Mucosa of rectum (tissue), 2 donors: Measurements from ENCODE around the gene PM20D2.

Experiments
- H3K27ac ChIP-seq, 2 donors: one replicate each; pipeline ENCODE4 v1.7.0; 2013; ENCODE audit warnings: inconsistent platforms in 2 of 2, low read depth in 2 of 2, low read length in 2 of 2
- H3K27me3 ChIP-seq, 2 donors: one replicate each; pipeline ENCODE4 v1.7.0; 2013; ENCODE audit warnings: low read length in 2 of 2; ENCODE audit not compliant: control insufficient read depth in 2 of 2, insufficient read depth in 2 of 2
- H3K36me3 ChIP-seq, 2 donors: one replicate each; pipeline ENCODE4 v1.7.0; 2013; ENCODE audit warnings: low read length in 2 of 2; ENCODE audit not compliant: control insufficient read depth in 2 of 2, insufficient read depth in 2 of 2
- H3K4me1 ChIP-seq, 2 donors: one replicate each; pipeline ENCODE4 v1.7.0; 2013; ENCODE audit warnings: low read length in 2 of 2, mild to moderate bottlenecking in 1 of 2; ENCODE audit not compliant: control insufficient read depth in 2 of 2, insufficient read depth in 2 of 2
- H3K4me3 ChIP-seq, 2 donors: one replicate each; pipeline ENCODE4 v1.7.0; 2013; ENCODE audit warnings: low read length in 2 of 2
- H3K9ac ChIP-seq, 2 donors: one replicate each; pipeline ENCODE4 v1.7.0; 2013; ENCODE audit warnings: low read length in 2 of 2, low read depth in 1 of 2, mild to moderate bottlenecking in 1 of 2
- H3K9me3 ChIP-seq, 2 donors: one replicate each; pipeline ENCODE4 v1.7.0; 2013; ENCODE audit warnings: low read length in 2 of 2; ENCODE audit not compliant: control insufficient read depth in 2 of 2
- donor health status: healthy.
- donor health status: Normal muscosa, but diverticular disease.

Gene PM20D2

DNA sequence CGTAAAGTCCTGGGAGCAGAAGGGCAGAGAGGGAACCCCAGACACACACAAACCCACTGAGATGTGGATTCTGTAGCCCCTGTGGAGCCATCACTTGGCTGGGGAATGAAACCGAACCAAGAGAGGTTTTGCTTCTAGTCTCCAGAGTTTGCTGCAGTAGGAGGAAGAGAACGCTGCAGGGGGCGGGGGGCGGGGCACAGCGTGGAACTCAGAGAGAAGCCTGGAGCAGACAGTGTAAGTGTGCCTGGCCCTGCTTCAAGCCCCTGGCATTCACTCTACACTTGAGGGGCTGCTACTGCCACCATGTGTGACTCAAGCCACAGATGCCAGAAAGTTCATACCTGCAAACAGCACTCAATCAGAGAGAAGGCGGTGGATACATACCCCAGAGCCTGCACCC is 52.4 kb downstream of the PM20D2 start:
- Histone ChIP-seq H3K4me1 (no peaks in the 10 kb centered on the region), H3K27ac (no peak overlapping the region), H3K4me3 (no peak overlapping the region), H3K9ac (no peak overlapping the region), H3K36me3 (no peaks in the 10 kb centered on the region), H3K27me3 (no peaks in the 10 kb centered on the region), H3K9me3 (peaks cover 0 to 4% of the 10 kb centered on the region in 2 donors)

DNA sequence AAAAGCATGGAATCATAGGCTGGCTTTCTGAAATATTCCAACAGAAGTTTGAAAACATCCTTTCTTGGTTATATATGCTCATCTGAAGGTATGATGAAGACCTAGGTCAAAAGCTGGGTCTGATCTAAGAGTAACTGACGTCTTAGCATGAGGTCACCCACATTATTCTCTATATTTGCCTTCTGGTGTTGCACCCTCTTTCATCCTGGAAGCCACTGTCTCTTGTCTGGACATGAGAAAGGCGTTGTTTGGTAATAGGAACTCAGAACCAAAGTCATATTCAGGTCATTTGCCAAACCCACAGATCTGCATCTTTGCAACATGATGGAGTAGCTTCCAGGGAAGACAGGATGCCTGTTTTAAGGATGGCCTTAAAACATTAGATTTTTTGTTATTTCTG is 53.7 kb downstream of the PM20D2 start:
- H3K36me3 ChIP-seq: no peaks in the 10 kb centered on the region
- H3K27ac ChIP-seq: no peak overlapping the region
- no peak overlapping the region for H3K4me3 ChIP-seq
- no peaks in the 10 kb centered on the region for H3K4me1 ChIP-seq
- H3K27me3 ChIP-seq: no peaks in the 10 kb centered on the region
- no peak overlapping the region for H3K9ac ChIP-seq
- peaks cover 0 to 4% of the 10 kb centered on the region in 2 donors for H3K9me3 ChIP-seq

DNA sequence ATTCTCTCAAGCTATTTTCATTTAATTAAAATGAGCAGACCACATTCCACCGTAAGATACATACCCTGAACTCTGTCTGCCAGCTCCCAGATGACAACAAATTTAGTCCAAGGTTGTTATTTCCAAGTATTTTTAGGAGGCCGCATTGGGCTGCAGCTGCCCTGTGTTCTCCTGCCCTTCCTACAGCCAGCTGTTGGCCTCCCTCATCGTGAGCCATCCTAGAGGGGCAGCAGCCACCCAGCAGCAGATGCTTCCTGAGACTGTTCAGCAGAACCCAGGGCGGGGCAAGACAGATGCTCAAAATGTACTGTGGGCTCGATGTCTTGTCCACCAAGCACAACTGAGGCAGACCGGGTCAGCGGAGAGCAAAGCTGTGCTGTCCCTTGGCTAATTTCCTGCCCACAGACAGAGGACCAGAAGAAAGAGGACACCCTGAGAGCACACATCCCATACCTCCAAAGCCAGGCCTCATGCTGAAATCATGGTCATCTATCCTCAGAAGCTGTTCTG is 54.9 kb downstream of the PM20D2 start:
- Histone ChIP-seq H3K9ac (no peak overlapping the region), H3K27ac (no peak overlapping the region), H3K4me1 (no peaks in the 10 kb centered on the region), H3K9me3 (peaks cover 0 to under 1% of the 10 kb centered on the region in 2 donors), H3K4me3 (no peak overlapping the region), H3K27me3 (no peaks in the 10 kb centered on the region), H3K36me3 (no peaks in the 10 kb centered on the region)

DNA sequence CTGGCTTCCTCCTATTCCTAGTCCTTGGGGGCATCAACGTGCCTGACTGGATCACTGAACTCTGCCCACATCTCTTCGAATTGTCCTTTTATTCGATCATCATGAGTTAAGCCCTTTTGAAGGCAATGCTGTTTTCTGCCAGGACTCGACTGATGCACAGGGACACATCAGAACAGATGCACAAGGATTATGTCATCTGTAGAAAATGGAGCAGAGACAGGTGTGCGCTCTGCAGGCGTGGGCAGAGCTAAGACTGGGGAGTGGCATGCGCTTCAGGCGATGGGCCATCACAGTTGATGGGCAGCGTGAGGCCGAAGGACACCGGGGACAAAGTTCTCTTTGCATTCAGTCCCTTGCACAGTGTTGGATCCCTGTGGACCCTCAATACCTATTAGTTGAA is 58.2 kb downstream of the PM20D2 start:
- Histone ChIP-seq H3K27me3 (no peaks in the 10 kb centered on the region), H3K9ac (no peak overlapping the region), H3K27ac (no peak overlapping the region)

DNA sequence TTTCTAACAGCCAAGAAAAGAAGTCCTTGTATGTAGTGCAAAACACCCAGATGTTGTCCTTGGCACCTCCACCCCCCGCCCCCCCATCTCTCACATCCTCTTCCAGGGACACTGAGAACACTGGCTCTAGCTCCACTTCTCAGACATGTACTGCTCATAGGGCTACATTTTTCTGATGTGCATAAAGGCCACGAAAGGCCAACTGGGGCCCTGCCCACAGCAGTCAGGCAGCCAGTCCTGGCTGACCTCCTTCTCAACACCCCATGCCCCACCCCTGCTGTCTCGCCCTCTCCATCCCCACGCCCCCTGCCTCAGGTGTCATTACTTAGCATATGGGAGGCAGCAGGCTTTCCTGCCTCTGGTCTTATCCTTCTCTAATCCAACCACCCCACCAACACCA is 60.0 kb downstream of the PM20D2 start:
- no peaks in the 10 kb centered on the region for H3K9me3 ChIP-seq
- no peak overlapping the region for H3K27ac ChIP-seq
- H3K36me3 ChIP-seq: no peaks in the 10 kb centered on the region

More for the DNA sequence above, 58.2 kb downstream of the PM20D2 start:
- no peaks in the 10 kb centered on the region for H3K36me3 ChIP-seq
- no peak overlapping the region for H3K4me3 ChIP-seq
- H3K4me1 ChIP-seq: no peaks in the 10 kb centered on the region
- no peaks in the 10 kb centered on the region for H3K9me3 ChIP-seq

DNA sequence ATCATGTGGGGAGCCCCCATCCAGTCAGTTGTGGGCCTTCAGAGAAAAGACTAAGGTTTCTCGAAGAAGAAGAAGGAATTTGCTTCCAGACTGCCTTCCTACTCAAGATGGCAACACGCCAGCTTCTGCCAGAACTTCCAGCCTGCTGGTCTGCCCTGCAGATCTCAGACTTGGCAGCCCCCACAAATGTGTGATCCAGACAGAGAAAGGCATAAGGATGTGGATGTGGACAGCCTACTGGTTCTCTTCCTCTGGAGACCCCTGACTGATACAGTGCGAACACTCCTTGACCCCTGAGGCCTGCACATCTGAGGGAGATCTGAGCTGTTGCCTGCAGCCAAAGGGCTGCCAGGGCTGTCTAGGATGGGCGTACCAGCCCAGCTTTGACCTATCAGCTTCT is 62.7 kb downstream of the PM20D2 start:
- H3K9ac ChIP-seq: no peak overlapping the region
- H3K36me3 ChIP-seq: no peaks in the 10 kb centered on the region
- H3K27me3 ChIP-seq: no peaks in the 10 kb centered on the region
- no peak overlapping the region for H3K27ac ChIP-seq
- H3K4me1 ChIP-seq: no peaks in the 10 kb centered on the region
- no peak overlapping the region for H3K4me3 ChIP-seq
- H3K9me3 ChIP-seq: no peaks in the 10 kb centered on the region

More for the DNA sequence above, 60.0 kb downstream of the PM20D2 start:
- Histone ChIP-seq H3K4me3 (no peak overlapping the region), H3K27me3 (no peaks in the 10 kb centered on the region), H3K4me1 (no peaks in the 10 kb centered on the region), H3K9ac (no peak overlapping the region)

DNA sequence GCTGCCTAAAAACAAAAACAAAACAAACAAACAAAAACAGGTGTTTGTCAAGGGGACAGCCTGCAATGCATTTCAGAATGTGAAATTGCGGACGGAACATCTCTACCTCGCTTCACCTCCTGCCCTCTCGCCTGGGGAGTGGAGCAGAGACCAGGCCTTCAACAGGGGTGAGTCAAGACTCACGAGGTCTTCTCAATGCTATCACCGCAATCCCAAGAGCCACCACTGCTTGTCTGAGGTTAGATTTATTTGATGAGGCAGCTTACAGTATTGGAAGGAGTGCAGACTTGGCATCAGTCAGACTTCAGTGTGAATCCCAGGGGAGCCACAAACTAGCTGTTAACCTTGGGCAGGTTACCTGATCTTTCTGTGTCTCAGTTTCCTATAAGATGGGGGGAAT is 63.6 kb downstream of the PM20D2 start:
- Histone ChIP-seq H3K27ac (no peak overlapping the region), H3K9me3 (no peaks in the 10 kb centered on the region), H3K27me3 (no peaks in the 10 kb centered on the region), H3K4me3 (no peak overlapping the region), H3K36me3 (no peaks in the 10 kb centered on the region), H3K9ac (no peak overlapping the region), H3K4me1 (no peaks in the 10 kb centered on the region)

DNA sequence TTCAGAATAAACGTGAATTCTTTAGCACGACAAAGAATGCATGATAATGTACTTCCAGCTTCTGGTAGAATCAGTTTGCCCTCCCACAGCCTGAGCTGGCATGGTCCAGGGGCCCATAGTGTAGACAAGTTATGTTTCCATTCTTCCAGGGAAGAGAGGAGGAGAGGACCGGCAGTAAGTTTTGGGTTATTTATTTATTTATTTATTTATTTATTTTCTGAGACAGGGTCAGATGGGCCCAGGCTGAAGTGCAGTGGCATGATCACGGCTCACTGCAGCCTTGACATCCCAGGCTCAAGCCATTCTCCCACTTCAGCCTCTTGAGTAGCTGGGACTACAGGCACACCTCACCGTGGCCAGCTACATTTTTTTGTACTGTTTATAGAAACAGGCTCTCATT is 66.6 kb downstream of the PM20D2 start:
- Histone ChIP-seq H3K4me3 (no peak overlapping the region), H3K4me1 (no peaks in the 10 kb centered on the region), H3K27me3 (no peaks in the 10 kb centered on the region), H3K36me3 (no peaks in the 10 kb centered on the region), H3K9me3 (no peaks in the 10 kb centered on the region), H3K9ac (no peak overlapping the region), H3K27ac (no peak overlapping the region)

DNA sequence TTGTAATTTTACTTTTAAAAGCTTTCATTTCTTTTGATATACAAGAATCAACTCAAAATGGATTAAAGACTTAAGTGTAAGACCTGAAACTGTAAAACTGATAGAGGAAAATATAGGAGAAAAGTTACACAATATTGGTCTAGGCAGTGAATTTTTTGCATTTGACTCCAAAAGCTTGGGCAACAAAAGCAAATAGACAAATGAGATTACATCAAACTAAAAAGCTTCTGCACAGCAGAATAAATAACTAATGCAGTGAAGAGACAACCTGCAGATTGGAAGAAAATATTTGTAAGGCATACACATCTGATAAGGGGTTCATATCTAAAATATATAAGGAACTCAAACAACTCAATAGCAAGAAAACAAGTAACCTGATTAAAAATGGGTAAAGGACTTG is 68.3 kb downstream of the PM20D2 start:
- no peak overlapping the region for H3K4me3 ChIP-seq
- H3K36me3 ChIP-seq: no peaks in the 10 kb centered on the region
- no peaks in the 10 kb centered on the region for H3K27me3 ChIP-seq
- no peak overlapping the region for H3K27ac ChIP-seq
- H3K9ac ChIP-seq: no peak overlapping the region
- no peaks in the 10 kb centered on the region for H3K4me1 ChIP-seq
- H3K9me3 ChIP-seq: no peaks in the 10 kb centered on the region
